GM12878 (cell line): ENCODE measurements around the gene PATZ1. TPM values are rescaled to one million over a fixed set of nuclear protein-coding genes. Genes with fewer than 3 reads are reported as not detected.

Experiments used
- ATAC-seq: fragments of 200-7000 bp; cut with Tn5 transposase; 3 replicates; pipeline ENCODE4 v1.9.1; 2020; ENCODE audit warnings: mild to moderate bottlenecking, moderate library complexity
- BruUV-seq: library from RNA; stranded (reverse); fragments of 400-500 nt; replicated peaks from 2 replicates; lab custom pipeline; 2021; lab: Mats Ljungman, UMichigan
- CTCF ChIA-PET: fragments of 300-600 bp; sonication (Branson Sonifier 250); formaldehyde crosslinking; extraction: SDS; loops from one replicate; lab custom pipeline; 2021; ENCODE audit warnings: inconsistent platforms; lab: Yijun Ruan, JAX
- POLR2A ChIA-PET: fragments of 350-600 bp; formaldehyde crosslinking; extraction: SDS; loops from one replicate; lab custom pipeline; 2021; ENCODE audit warnings: inconsistent platforms; lab: Charles Lee
- RAD21 ChIA-PET: fragments of 300-600 bp; sonication (Branson Sonifier 250); formaldehyde crosslinking; loops from one replicate; lab custom pipeline; 2023; ENCODE audit warnings: antibody characterized with exemption; ENCODE audit not compliant: unreplicated experiment; lab: Charles Lee
- SMC1A ChIA-PET: fragments of 300-600 bp; sonication (Branson Sonifier 250); formaldehyde crosslinking; loops from one replicate; lab custom pipeline; 2023; ENCODE audit not compliant: unreplicated experiment, uncharacterized antibody; lab: Charles Lee
- DNase-seq: peaks from one replicate; pipeline ENCODE4 v3.0.0-alpha.2; 2011; ENCODE audit warnings: low read depth, low spot score
- FAIRE-seq: peaks from 3 replicates; lab custom pipeline; 2011; peaks lifted over from hg19 to GRCh38; lab: Jason Lieb, UNC
- H2AFZ ChIP-seq: 2 replicates; pipeline ENCODE4 v1.6.0; 2011; ENCODE audit warnings: low read depth, low read length, control low read depth; ENCODE audit not compliant: control insufficient read depth
- H3K27ac ChIP-seq: 2 replicates; pipeline ENCODE4 v1.5.1; 2011; ENCODE audit warnings: control low read depth; ENCODE audit not compliant: control insufficient read depth, insufficient read depth
- H3K27me3 ChIP-seq, 2 experiments: replicated peaks in 1 of 2; 2 replicates each; pipeline versions ENCODE4 v1.6.0 to v1.6.1; 2011; ENCODE audit warnings: low read length in 1 of 2; ENCODE audit not compliant: control insufficient read depth in 2 of 2, insufficient read depth in 2 of 2
- H3K36me3 ChIP-seq, 2 experiments: 2 replicates each; pipeline ENCODE4 v1.5.1; 2011; ENCODE audit warnings: low read length in 1 of 2; ENCODE audit not compliant: control insufficient read depth in 2 of 2, insufficient read depth in 2 of 2
- H3K4me1 ChIP-seq: 2 replicates; pipeline ENCODE4 v1.6.1; 2011; ENCODE audit warnings: mild to moderate bottlenecking, low read length, moderate library complexity, mixed read lengths; ENCODE audit not compliant: control insufficient read depth, insufficient read depth
- H3K4me2 ChIP-seq: 2 replicates; pipeline ENCODE4 v1.6.0; 2011; ENCODE audit warnings: control low read depth; ENCODE audit not compliant: control insufficient read depth, insufficient read depth
- H3K4me3 ChIP-seq: fragments of 200-600 bp; sonication (generic); 2 replicates; pipeline ENCODE4 v1.5.1; 2016
- H3K79me2 ChIP-seq: 2 replicates; pipeline ENCODE4 v1.6.0; 2011; ENCODE audit warnings: low read length; ENCODE audit not compliant: control insufficient read depth, insufficient read depth
- H3K9ac ChIP-seq: 2 replicates; pipeline ENCODE4 v1.8.0; 2011; ENCODE audit warnings: low read length, control low read depth, mixed read lengths; ENCODE audit not compliant: control insufficient read depth, insufficient read depth
- H3K9me3 ChIP-seq: replicated peaks from 3 replicates; pipeline ENCODE4 v1.5.1; 2011; ENCODE audit warnings: mild to moderate bottlenecking, low read length; ENCODE audit not compliant: control insufficient read depth, insufficient read depth
- H4K20me1 ChIP-seq: 2 replicates; pipeline ENCODE4 v1.6.0; 2011; ENCODE audit not compliant: control insufficient read depth, insufficient read depth
- BMI1 ChIP-seq: fragments of 450-650 bp; IDR thresholded peaks from 2 replicates; pipeline ENCODE4 v1.6.1; 2016; ENCODE audit warnings: mild to moderate bottlenecking, moderate library complexity, borderline replicate concordance
- CBX5 ChIP-seq: sonication (generic); IDR thresholded peaks from 2 replicates; pipeline ENCODE4 v1.6.1; 2016; ENCODE audit warnings: low read depth, moderate library complexity, mild to moderate bottlenecking, inconsistent platforms
- CREB1 ChIP-seq: IDR thresholded peaks from 2 replicates; pipeline ENCODE4 v1.6.1; 2012; ENCODE audit warnings: low read depth, mild to moderate bottlenecking, inconsistent platforms
- EGR1 ChIP-seq, 2 experiments: IDR thresholded peaks; 1 replicate in 1 of 2; 2 replicates in 1 of 2; pipeline ENCODE4 v1.6.1; 2011 to 2012; ENCODE audit warnings: low read depth in 2 of 2, low read length in 2 of 2, borderline replicate concordance in 1 of 2, mild to moderate bottlenecking in 1 of 2, moderate library complexity in 1 of 2
- IRF4 ChIP-seq: IDR thresholded peaks from 2 replicates; pipeline ENCODE4 v1.6.1; 2011; ENCODE audit warnings: low read depth, low read length
- KDM1A ChIP-seq: fragments of 200-600 bp; sonication (generic); IDR thresholded peaks from 2 replicates; pipeline ENCODE4 v1.6.1; 2016; ENCODE audit warnings: borderline replicate concordance
- NFYB ChIP-seq: IDR thresholded peaks from 2 replicates; pipeline ENCODE4 v1.6.1; 2011; ENCODE audit warnings: low read depth, mild to moderate bottlenecking, low read length, improper control_type of control experiment, moderate library complexity; ENCODE audit not compliant: insufficient read depth
- NR2C2 ChIP-seq: IDR thresholded peaks from 2 replicates; pipeline ENCODE4 v1.6.1; 2011; ENCODE audit warnings: borderline replicate concordance, low read depth; ENCODE audit not compliant: control insufficient read depth, insufficient read length
- RAD21 ChIP-seq: IDR thresholded peaks from 2 replicates; pipeline ENCODE4 v1.6.1; 2011; ENCODE audit warnings: mild to moderate bottlenecking, low read depth, low read length, moderate library complexity; ENCODE audit not compliant: insufficient read depth
- RCOR1 ChIP-seq: conservative IDR thresholded peaks from 2 replicates; pipeline ENCODE4 v1.6.1; 2012; ENCODE audit warnings: low read depth, low read length, improper control_type of control experiment
- SIN3A ChIP-seq: IDR thresholded peaks from 2 replicates; pipeline ENCODE4 v1.6.1; 2012; ENCODE audit warnings: low read depth, low read length, improper control_type of control experiment
- SMAD1 ChIP-seq: fragments of 450-650 bp; IDR thresholded peaks from 2 replicates; pipeline ENCODE4 v1.6.1; 2018; ENCODE audit warnings: mild to moderate bottlenecking, low read depth; ENCODE audit not compliant: partially characterized antibody
- SMARCA5 ChIP-seq: fragments of 450-650 bp; IDR thresholded peaks from 2 replicates; pipeline ENCODE4 v1.6.1; 2017; ENCODE audit warnings: mild to moderate bottlenecking
- SMC3 ChIP-seq: IDR thresholded peaks from 2 replicates; pipeline ENCODE4 v1.6.1; 2011; ENCODE audit warnings: low read length, improper control_type of control experiment, borderline replicate concordance
- ZNF24 ChIP-seq: fragments of 450-650 bp; IDR thresholded peaks from 2 replicates; pipeline ENCODE4 v1.6.1; 2017; ENCODE audit warnings: antibody characterized with exemption, mild to moderate bottlenecking
- WGBS: methylation state at CpG from one replicate; pipeline ENCODE4 v1.1.6; 2016; ENCODE audit warnings: low lambda C conversion rate; ENCODE audit not compliant: insufficient replicate concordance, insufficient coverage; ENCODE audit errors: missing lambda C conversion rate; 5-methylcytosine and 5-hydroxymethylcytosine counted together
- in situ Hi-C: fragments of 300-500 bp; cut with MboI; formaldehyde crosslinking; loops from 9 replicates; pipeline ENCODE4 v1.14.3; 2018; ENCODE audit warnings: mixed read lengths
- intact Hi-C: fragments of 100-400 bp; cut with micrococcal nuclease; formaldehyde crosslinking; loops from one replicate; pipeline ENCODE4 v1.14.2; 2022; ENCODE audit not compliant: unreplicated experiment
- polyA plus RNA-seq, 11 experiments: library from polyadenylated mRNA; depleted of rRNA in 4 of 11; unstranded in 6 of 11; stranded (reverse) in 5 of 11; fragments of >200 nt; fragmentation: Nextera tagmentation in 4 of 11; fragmentation: Illumina TruSeq in 1 of 11; extraction: Ambion mirVana in 4 of 11; extraction: Trizol in 1 of 11; gene quantifications; 1 replicate in 1 of 11; 2 replicates in 10 of 11; pipeline versions ENCODE4 v1.2.1 to v1.2.3, GENCODE V29; 2011 to 2016; ENCODE audit warnings: inconsistent platforms in 2 of 11, missing spikeins in 2 of 11, low read depth in 1 of 11
- total RNA-seq, 4 experiments: library from RNA; depleted of rRNA in 3 of 4; stranded (reverse); fragments of >200 nt in 3 of 4; fragmentation: Illumina TruSeq in 1 of 4; extraction: Trizol in 1 of 4; gene quantifications; 2 replicates each; pipeline versions ENCODE4 v1.2.1 to v1.2.3, GENCODE V29; 2013 to 2021
- TF ChIP-seq, protein P1 (sequence below): fragments of 450-650 bp; IDR thresholded peaks from 2 replicates; pipeline ENCODE4 v1.6.1; 2016; ENCODE audit warnings: mild to moderate bottlenecking
- TF ChIP-seq, protein P2 (sequence below): fragments of 450-650 bp; formaldehyde crosslinking; IDR thresholded peaks from 2 replicates; pipeline ENCODE4 v1.5.0; 2022; ENCODE audit warnings: mild to moderate bottlenecking, missing genetic modification characterization

Gene PATZ1
- total and polyA plus RNA-seq, 10 of the 15 experiments (the other 5 are each of a cell fraction or from before 2014, with no cell fraction given), result 3.6 to 32.7 (median 13.9) TPM

GRCh38 chr22:31313366-31314147 is 32.6 kb downstream of the PATZ1 start:
- 13% methylated on average over 6 of the region's 6 CpGs for WGBS
- CTCF ChIA-PET, result interaction anchor here (0.6 to 5.4 kb wide), 31 partner anchors 8 to 323 kb away, joined by 3 to 91 read pairs (median 5); partner anchors contain the start of genes LIMK2, PIK3IP1, RNF185 and SMTN
- Histone ChIP-seq H3K9me3 (0 out of 3 replicates have a peak, but pooled peaks cover 1% of the 10 kb centered on the region), H3K4me1 (peaks cover under 1% of the 10 kb centered on the region), H4K20me1 (no peaks in the 10 kb centered on the region), H3K27ac (no peak overlapping the region), H3K4me3 (no peak overlapping the region), H3K36me3 (no peaks in the 10 kb centered on the region), H3K27me3 (no peaks in the 10 kb centered on the region), H3K9ac (no peak overlapping the region), H3K79me2 (no peaks in the 10 kb centered on the region), H3K4me2 (no peak overlapping the region), H2AFZ (no peak overlapping the region)
- FAIRE-seq (peak; percentile 71), ATAC-seq (peak; percentile 76), DNase-seq (no peak)
- RAD21 ChIA-PET, result interaction anchor here (0.6 to 1.3 kb wide), 8 partner anchors 12 to 134 kb away, joined by 3 to 7 read pairs (median 4); partner anchors contain the start of genes LIMK2 and PIK3IP1
- POLR2A ChIA-PET, result interaction anchor here (1.0 to 1.2 kb wide), 3 partner anchors 21 to 64 kb away, joined by 3 to 5 read pairs (median 4); partner anchors contain the start of gene PIK3IP1
- in situ Hi-C loops, result no loop called here
- SMC1A ChIA-PET, result interaction anchor here (0.7 to 3.3 kb wide), 13 partner anchors 9 to 289 kb away, joined by 3 to 11 read pairs (median 4); partner anchors contain the start of genes LIMK2, PIK3IP1 and SELENOM
- intact Hi-C loops, result loop anchor here (5.0 kb wide), 1 partner anchor 226 kb away; no protein-coding TSS in a partner anchor
- BruUV-seq, result no TSS peak
- no peak for TF ChIP-seq SMAD1
- TF ChIP-seq ZNF24, result no peak
- TF ChIP-seq EGR1 (IDR thresholded peaks at IDR 0.05; ENCODE audit: borderline replicate concordance in 1 of 2, low read depth in 2 of 2, low read length in 2 of 2), result 0 out of 3 replicates have a peak, but pooled peaks of 1 of the 2 experiments have one; percentile 11
- TF ChIP-seq BMI1, result no peak
- TF ChIP-seq CREB1, result no peak
- TF ChIP-seq RCOR1, result no peak
- TF ChIP-seq IRF4, result no peak
- TF ChIP-seq SMC3, result peak; percentile 63
- TF ChIP-seq NFYB, result no peak
- TF ChIP-seq, protein P1, sequence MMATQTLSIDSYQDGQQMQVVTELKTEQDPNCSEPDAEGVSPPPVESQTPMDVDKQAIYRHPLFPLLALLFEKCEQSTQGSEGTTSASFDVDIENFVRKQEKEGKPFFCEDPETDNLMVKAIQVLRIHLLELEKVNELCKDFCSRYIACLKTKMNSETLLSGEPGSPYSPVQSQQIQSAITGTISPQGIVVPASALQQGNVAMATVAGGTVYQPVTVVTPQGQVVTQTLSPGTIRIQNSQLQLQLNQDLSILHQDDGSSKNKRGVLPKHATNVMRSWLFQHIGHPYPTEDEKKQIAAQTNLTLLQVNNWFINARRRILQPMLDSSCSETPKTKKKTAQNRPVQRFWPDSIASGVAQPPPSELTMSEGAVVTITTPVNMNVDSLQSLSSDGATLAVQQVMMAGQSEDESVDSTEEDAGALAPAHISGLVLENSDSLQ, result no peak
- TF ChIP-seq SMARCA5, result no peak
- TF ChIP-seq CBX5, result no peak
- peak; percentile 64 for TF ChIP-seq RAD21
- TF ChIP-seq, protein P2, sequence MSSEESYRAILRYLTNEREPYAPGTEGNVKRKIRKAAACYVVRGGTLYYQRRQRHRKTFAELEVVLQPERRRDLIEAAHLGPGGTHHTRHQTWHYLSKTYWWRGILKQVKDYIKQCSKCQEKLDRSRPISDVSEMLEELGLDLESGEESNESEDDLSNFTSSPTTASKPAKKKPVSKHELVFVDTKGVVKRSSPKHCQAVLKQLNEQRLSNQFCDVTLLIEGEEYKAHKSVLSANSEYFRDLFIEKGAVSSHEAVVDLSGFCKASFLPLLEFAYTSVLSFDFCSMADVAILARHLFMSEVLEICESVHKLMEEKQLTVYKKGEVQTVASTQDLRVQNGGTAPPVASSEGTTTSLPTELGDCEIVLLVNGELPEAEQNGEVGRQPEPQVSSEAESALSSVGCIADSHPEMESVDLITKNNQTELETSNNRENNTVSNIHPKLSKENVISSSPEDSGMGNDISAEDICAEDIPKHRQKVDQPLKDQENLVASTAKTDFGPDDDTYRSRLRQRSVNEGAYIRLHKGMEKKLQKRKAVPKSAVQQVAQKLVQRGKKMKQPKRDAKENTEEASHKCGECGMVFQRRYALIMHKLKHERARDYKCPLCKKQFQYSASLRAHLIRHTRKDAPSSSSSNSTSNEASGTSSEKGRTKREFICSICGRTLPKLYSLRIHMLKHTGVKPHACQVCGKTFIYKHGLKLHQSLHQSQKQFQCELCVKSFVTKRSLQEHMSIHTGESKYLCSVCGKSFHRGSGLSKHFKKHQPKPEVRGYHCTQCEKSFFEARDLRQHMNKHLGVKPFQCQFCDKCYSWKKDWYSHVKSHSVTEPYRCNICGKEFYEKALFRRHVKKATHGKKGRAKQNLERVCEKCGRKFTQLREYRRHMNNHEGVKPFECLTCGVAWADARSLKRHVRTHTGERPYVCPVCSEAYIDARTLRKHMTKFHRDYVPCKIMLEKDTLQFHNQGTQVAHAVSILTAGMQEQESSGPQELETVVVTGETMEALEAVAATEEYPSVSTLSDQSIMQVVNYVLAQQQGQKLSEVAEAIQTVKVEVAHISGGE (CRISPR knock-in tag), result no peak
- TF ChIP-seq KDM1A, result no peak
- TF ChIP-seq NR2C2, result no peak
- no peak for TF ChIP-seq SIN3A
